Spinal cord (tissue), 10 donors: ENCODE measurements around the gene CERS3. TPM values are rescaled to one million over a fixed set of nuclear protein-coding genes. Genes with fewer than 3 reads are reported as not detected.

Source experiments
- DNase-seq, 6 donors: peaks; one replicate each; pipeline versions ENCODE4 v3.0.0 to v3.0.0-alpha.2; 2013 to 2015; ENCODE audit warnings: low spot score in 6 of 6, low read depth in 4 of 6
- H3K27ac ChIP-seq: one replicate; pipeline ENCODE4 v1.5.1; 2013; ENCODE audit warnings: low read depth, low read length, control low read depth
- H3K27me3 ChIP-seq: one replicate; pipeline ENCODE4 v1.6.1; 2013; ENCODE audit warnings: low read length; ENCODE audit not compliant: control insufficient read depth, insufficient read depth
- H3K36me3 ChIP-seq: one replicate; pipeline ENCODE4 v1.6.1; 2013; ENCODE audit warnings: low read length; ENCODE audit not compliant: control insufficient read depth, insufficient read depth
- H3K4me1 ChIP-seq: one replicate; pipeline ENCODE4 v1.6.1; 2013; ENCODE audit warnings: low read length; ENCODE audit not compliant: control insufficient read depth, insufficient read depth
- H3K4me3 ChIP-seq: one replicate; pipeline ENCODE4 v1.5.1; 2013; ENCODE audit warnings: low read depth, low read length, control low read depth
- H3K9me3 ChIP-seq: one replicate; pipeline ENCODE4 v1.6.1; 2013; ENCODE audit warnings: low read length; ENCODE audit not compliant: control insufficient read depth, insufficient read depth
- WGBS: methylation state at CpG from one replicate; pipeline ENCODE4 v1.1.5; 2013; ENCODE audit warnings: missing lambda C conversion rate; ENCODE audit not compliant: insufficient coverage; 5-methylcytosine and 5-hydroxymethylcytosine counted together
- polyA plus RNA-seq, 2 donors: library from polyadenylated mRNA; unstranded; fragments of 120-200 nt; gene quantifications; one replicate each; pipeline ENCODE4 v1.2.1, GENCODE V29; 2013; ENCODE audit not compliant: insufficient read length in 2 of 2
- total RNA-seq, 2 donors: library from RNA; depleted of rRNA in 1 of 2; stranded (reverse); fragments of 120-200 nt in 1 of 2; fragments of >200 nt in 1 of 2; gene quantifications; one replicate each; pipeline versions ENCODE4 v1.2.3 to v1.2.4, GENCODE V29; 2013 to 2014
- donor health status: healthy.

Gene CERS3
- total and polyA plus RNA-seq, 4 donors = 0.20 to 1.1 (median 0.42) TPM

DNA sequence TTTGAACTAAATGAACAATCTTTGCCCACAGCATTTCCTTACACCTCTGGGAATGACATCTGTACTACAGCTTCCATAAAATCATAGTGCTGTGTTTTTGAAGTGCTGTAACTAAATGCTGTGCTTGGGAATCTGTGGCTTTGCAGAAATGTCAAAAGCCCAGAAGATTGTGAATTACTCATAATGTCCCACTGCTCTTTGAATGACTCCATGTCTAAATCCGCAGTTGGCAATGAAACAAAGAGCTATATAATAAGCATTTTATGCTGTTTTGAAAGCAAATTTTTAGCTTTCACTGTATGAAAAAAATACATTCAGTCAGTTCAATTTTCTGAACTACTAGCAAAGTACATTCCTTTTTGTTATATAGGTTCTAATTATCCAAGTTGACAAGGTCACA is 98.3 kb downstream of the CERS3 start:
- no peaks in the 10 kb centered on the region for H3K4me1 ChIP-seq
- H3K4me3 ChIP-seq = no peak overlapping the region
- peak overlapping the region; percentile 67 for H3K27ac ChIP-seq
- peak in 2 of 6 donors; percentile 15 to 53 for DNase-seq
- H3K36me3 ChIP-seq = no peaks in the 10 kb centered on the region
- no peaks in the 10 kb centered on the region for H3K9me3 ChIP-seq
- WGBS = no CpG with 5 or more reads among the region's 1 CpG
- no peaks in the 10 kb centered on the region for H3K27me3 ChIP-seq

DNA sequence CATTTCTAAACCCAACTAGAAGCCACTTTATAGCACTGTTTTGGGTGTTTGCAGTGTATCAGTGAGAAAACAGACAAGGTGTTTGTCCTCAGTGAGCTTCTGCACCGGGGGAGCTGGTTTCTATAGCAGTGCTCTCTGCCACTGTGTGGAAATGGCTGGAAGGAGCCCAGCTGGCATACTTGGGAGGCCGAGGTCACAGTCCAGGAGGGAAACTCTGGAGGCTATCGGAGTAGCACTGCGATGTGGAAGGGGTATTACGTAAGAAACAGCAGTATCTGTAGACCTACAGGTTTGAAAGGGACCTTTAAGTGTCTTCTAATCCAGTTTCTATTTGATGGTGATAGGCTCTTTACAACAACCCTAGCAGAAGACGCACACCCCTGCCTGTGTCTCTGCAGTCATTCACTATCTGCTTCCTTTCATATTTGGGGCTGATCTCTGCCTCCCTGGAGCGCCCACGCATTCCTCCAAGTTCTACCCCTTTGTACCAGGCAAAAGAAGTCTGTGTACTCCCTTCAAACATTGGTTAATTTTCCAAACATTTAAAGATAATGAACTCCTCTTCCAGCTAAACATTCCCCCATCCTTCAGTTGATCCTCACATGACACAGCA is 99.5 kb downstream of the CERS3 start:
- DNase-seq = no peak
- H3K27ac ChIP-seq = no peak overlapping the region
- no peaks in the 10 kb centered on the region for H3K27me3 ChIP-seq
- no peak overlapping the region for H3K4me3 ChIP-seq
- no peaks in the 10 kb centered on the region for H3K4me1 ChIP-seq
- WGBS = 79% methylated on average over 7 of the region's 8 CpGs
- H3K36me3 ChIP-seq = no peaks in the 10 kb centered on the region
- H3K9me3 ChIP-seq = peaks cover 2% of the 10 kb centered on the region

DNA sequence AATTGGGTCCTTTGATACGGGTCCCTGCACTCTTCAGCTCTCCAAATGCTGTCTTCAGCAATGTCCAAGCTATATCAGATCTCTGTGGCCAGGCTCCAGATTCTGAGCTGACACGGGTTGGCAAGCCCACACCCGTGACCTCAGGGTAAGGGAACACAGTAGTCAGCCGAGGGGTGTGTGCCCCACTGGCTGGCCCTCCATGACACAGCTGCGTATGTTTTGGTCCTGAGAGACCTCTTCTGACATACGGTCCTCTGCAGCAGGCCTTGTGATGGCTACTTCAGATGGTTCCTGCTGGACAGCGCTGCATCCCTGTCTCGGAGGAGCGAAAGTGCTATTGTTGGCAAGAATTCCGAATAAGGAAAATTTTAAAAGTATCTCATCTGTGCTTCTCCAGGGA is 101.8 kb downstream of the CERS3 start:
- Histone ChIP-seq H3K4me1 (no peaks in the 10 kb centered on the region), H3K36me3 (no peaks in the 10 kb centered on the region), H3K27ac (no peak overlapping the region), H3K4me3 (no peak overlapping the region), H3K27me3 (no peaks in the 10 kb centered on the region), H3K9me3 (peaks cover 2% of the 10 kb centered on the region)
- DNase-seq = no peak
- WGBS = 86% methylated on average over 9 of the region's 10 CpGs

DNA sequence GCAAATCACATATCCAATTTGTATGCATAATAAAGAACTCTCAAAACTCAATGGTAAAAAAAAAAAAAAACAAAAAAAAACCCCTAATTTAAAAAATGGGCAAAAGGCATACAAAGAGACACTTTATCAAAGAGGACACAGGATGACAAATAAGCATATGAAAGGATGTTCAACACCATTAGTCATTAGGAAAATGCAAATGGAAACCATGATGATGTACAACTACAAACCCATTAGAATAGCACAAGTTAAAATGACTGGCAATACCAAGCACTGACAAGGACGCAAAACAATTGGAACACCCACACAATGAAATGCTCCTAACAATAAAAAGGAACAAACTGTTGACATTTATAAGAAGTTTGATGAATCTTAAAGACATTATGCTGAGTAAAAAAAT is 123.6 kb downstream of the CERS3 start:
- H3K9me3 ChIP-seq = peaks cover 3% of the 10 kb centered on the region
- H3K36me3 ChIP-seq = no peaks in the 10 kb centered on the region
- no peaks in the 10 kb centered on the region for H3K27me3 ChIP-seq
- no peak overlapping the region for H3K4me3 ChIP-seq
- no CpG with 5 or more reads among the region's 1 CpG for WGBS
- H3K27ac ChIP-seq = no peak overlapping the region
- no peak for DNase-seq
- H3K4me1 ChIP-seq = peaks cover 5% of the 10 kb centered on the region

DNA sequence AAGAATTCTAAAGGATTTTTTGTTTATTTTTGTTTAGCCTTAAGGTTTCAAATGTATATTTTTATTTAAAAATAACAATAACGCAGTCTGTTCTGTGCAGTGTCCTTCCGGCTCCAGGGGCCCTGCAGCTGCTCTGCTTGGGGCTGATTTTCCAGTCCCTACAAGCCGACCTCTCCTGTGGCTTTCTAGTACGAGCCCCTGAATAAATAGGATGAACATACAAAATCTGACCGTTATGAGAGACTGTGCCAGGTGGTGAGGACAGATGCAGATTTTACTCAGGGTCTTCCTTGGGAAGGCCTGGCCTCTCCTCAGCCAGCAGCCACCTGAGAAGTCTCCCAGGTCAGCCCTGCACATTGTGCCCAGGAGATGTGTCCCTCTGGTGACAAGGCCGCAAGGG is 127.8 kb downstream of the CERS3 start:
- 86% methylated on average over 5 of the region's 6 CpGs for WGBS
- no peaks in the 10 kb centered on the region for H3K9me3 ChIP-seq
- no peaks in the 10 kb centered on the region for H3K36me3 ChIP-seq
- H3K27me3 ChIP-seq = no peaks in the 10 kb centered on the region
- no peak overlapping the region for H3K27ac ChIP-seq
- no peak for DNase-seq
- peaks cover 5% of the 10 kb centered on the region for H3K4me1 ChIP-seq
- H3K4me3 ChIP-seq = no peak overlapping the region

DNA sequence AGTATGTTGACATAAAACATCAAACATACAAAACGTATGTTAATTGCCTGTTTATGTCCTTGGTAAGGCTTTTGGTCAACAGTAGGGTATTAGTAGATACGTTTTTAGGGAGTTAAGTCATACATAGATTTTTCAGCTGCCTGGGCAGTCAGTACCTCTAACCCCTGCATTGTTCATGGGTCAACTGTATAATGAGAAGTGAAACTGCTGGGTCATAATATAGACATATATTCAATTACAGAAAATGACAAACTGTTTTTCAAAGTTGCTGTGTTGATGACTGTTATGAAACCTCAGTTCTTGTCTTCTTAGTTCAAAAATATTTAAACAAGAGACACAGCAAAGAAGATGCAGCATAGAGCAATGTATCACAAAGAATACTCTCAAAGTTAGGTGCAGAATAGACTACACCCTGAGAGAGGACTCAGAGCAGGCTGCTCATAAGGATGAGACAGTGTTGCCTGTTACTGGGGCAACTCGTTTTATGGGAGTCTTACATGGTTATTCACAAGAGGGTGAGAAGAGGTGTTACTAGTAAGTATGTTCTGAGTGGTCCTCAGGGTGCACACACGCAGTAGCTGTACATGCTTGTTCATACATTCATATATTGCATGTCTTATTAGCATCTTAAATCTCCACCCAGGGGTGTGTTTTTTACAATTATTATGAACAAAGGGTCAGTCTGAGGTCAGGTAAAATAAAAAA is 133.9 kb downstream of the CERS3 start:
- no peak overlapping the region for H3K4me3 ChIP-seq
- WGBS = no CpG with 5 or more reads among the region's 4 CpGs
- no peaks in the 10 kb centered on the region for H3K4me1 ChIP-seq
- no peak for DNase-seq
- no peaks in the 10 kb centered on the region for H3K36me3 ChIP-seq
- H3K9me3 ChIP-seq = no peaks in the 10 kb centered on the region
- H3K27ac ChIP-seq = no peak overlapping the region
- no peaks in the 10 kb centered on the region for H3K27me3 ChIP-seq

DNA sequence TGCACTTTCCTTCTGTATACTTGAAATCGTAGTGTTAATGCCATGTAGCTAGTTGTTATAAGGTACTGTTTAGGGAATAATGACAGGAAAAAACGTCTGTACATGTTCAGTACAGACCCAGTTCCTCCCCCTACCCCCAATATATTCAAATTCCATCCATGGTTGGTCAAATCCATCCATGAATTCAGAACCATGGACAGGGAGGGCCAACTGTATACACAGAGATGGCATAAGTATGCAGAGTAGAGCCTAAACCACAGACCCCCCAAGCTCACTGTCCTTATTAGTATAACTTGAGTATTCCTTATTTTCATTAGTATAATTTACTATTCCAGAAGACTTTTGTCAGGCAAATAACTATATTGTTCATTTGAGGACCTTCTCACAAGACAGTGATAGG is 135.7 kb downstream of the CERS3 start:
- Histone ChIP-seq H3K9me3 (peaks cover 8% of the 10 kb centered on the region), H3K27me3 (no peaks in the 10 kb centered on the region), H3K4me1 (no peaks in the 10 kb centered on the region), H3K4me3 (no peak overlapping the region), H3K27ac (no peak overlapping the region), H3K36me3 (no peaks in the 10 kb centered on the region)
- DNase-seq = no peak
- WGBS = no CpG with 5 or more reads among the region's 2 CpGs

DNA sequence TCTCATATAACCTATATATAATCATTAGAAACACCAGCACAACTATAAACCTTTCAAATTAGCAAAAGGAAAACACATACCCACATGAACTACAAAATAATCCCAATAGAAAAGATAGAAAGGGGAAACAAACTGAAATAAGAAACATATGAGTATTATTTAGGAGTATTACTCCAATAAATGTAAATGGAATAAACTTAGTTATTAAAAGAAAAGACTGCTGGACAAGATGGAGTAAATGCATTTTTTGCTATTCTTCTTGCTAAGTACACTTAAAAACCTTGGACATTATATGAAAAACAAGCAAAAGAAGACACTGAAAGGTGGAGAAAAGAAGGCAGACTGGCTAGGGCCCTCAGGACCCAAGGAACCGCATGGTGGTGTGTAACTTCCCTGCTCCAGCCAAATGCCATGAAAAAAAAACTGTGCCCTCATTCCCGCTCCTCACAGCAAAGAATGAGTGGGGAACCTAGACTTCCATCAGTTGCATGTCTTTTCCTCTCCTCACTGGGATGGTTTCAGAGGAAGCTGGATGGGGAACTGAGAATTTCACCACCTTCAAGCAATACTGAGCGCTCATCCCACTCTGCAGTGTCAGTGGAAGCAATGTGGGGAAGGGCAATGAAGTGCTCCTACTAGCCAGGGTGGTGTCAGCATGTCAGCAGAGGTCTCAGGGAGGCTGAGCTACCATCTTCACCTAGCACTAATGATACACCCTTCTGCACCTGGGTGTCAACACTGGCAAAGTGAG is 143.3 kb downstream of the CERS3 start:
- H3K9me3 ChIP-seq = peaks cover 17% of the 10 kb centered on the region
- no peak overlapping the region for H3K4me3 ChIP-seq

DNA sequence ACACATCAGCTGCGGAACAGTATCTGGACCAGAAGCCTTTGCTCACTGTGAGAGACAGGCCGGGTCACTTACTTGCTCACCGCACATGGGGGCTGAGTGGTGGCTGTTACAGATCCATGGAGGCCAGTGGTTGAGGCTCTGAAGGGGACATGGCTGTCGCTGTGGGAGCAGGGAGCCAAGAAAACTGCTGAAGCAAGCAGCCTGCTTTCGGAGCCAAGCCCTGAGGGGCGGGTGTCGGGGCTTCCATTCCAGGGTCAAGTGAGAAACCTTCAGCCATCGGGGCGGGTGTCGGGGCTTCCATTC is 144.7 kb downstream of the CERS3 start:
- H3K27me3 ChIP-seq = no peaks in the 10 kb centered on the region
- no peak for DNase-seq
- H3K36me3 ChIP-seq = no peaks in the 10 kb centered on the region
- no peaks in the 10 kb centered on the region for H3K4me1 ChIP-seq
- 78% methylated on average over 10 of the region's 10 CpGs for WGBS
- H3K4me3 ChIP-seq = no peak overlapping the region
- H3K27ac ChIP-seq = no peak overlapping the region
- H3K9me3 ChIP-seq = peaks cover 14% of the 10 kb centered on the region

More for the DNA sequence above, 143.3 kb downstream of the CERS3 start:
- H3K36me3 ChIP-seq = no peaks in the 10 kb centered on the region
- no peak for DNase-seq
- no peaks in the 10 kb centered on the region for H3K27me3 ChIP-seq
- no peak overlapping the region for H3K27ac ChIP-seq
- no peaks in the 10 kb centered on the region for H3K4me1 ChIP-seq
- WGBS = 80% methylated on average over 1 of the region's 3 CpGs
